Measurements from ENCODE around the gene STRA8. TPM values are rescaled to one million over a fixed set of nuclear protein-coding genes. Genes with fewer than 3 reads are reported as not detected.

STRA8 gene
- total and polyA plus RNA-seq, 2 donors from 2014 or later: 0.43 TPM; not detected in 1

GRCh38 chr7:135300913-135301765, 67.5 kb downstream of the STRA8 start:
- DNase-seq (no peak), FAIRE-seq (no peak)
- Histone ChIP-seq H3K27me3 (ENCODE audit: control insufficient read depth, insufficient read depth, low read length) (no peaks in the 10 kb centered on the region), H3K36me3 (ENCODE audit: control insufficient read depth in 2 of 3, insufficient read depth in 3 of 3, low read length in 3 of 3) (no peaks in the 10 kb centered on the region), H3K4me3 (ENCODE audit: low read length in 3 of 3) (no peak overlapping the region), H3K4me1 (ENCODE audit: control insufficient read depth in 2 of 3, insufficient read depth in 2 of 3, low read depth in 1 of 3, low read length in 3 of 3) (no peaks in the 10 kb centered on the region), H3K9ac (ENCODE audit: low read length in 3 of 3) (no peak overlapping the region), H3K9me3 (ENCODE audit: control insufficient read depth in 2 of 3, insufficient read depth in 1 of 3, low read length in 3 of 3) (no peaks in the 10 kb centered on the region), H3K27ac (ENCODE audit: low read depth in 2 of 2, low read length in 2 of 2) (no peak overlapping the region)
- intact Hi-C loops (cut with DNase I): no loop called here
- TF ChIP-seq CTCF (IDR thresholded peaks at IDR 0.05; ENCODE audit: borderline replicate concordance, extremely low read depth, insufficient read depth): no peak

Small RNA genes within 50 kb of the gene (microRNA-seq; reads per million reads assigned to microRNA genes)
- gene MIR6509: not detected

Other genes with a start within 250 kb of the STRA8 start
- 7.6 TPM for gene AGBL3, start 247.3 kb upstream of the STRA8 start, total RNA-seq
- gene AGBL3, start 247.3 kb upstream of the STRA8 start, polyA plus RNA-seq (ENCODE audit: insufficient read depth, low read depth, low replicate concordance): 2.1 TPM
- gene TMEM140, start 85.8 kb upstream of the STRA8 start, total RNA-seq: 31.3 TPM
- gene TMEM140, start 85.8 kb upstream of the STRA8 start, polyA plus RNA-seq (ENCODE audit: insufficient read depth, low read depth, low replicate concordance): 28.2 TPM
- 89.3 TPM for gene CYREN, start 63.1 kb upstream of the STRA8 start, total RNA-seq
- gene CYREN, start 63.1 kb upstream of the STRA8 start, polyA plus RNA-seq (ENCODE audit: insufficient read depth, low read depth, low replicate concordance): 39.4 TPM
- gene WDR91, start 22.3 kb upstream of the STRA8 start, total RNA-seq: 73.9 TPM
- 27.8 TPM for gene WDR91, start 22.3 kb upstream of the STRA8 start, polyA plus RNA-seq (ENCODE audit: insufficient read depth, low read depth, low replicate concordance)